B cell (primary cell): ENCODE results near the gene FBN2. TPM values are rescaled to one million over a fixed set of nuclear protein-coding genes. Genes with fewer than 3 reads are reported as not detected.

Experiments
- ATAC-seq: fragments of 200-7000 bp; cut with Tn5 transposase; one replicate; pipeline ENCODE4 v1.10.0; 2021; ENCODE audit warnings: low read depth, mild to moderate bottlenecking, moderate number of reproducible peaks, moderate library complexity
- CTCF ChIA-PET: fragments of 350-600 bp; sonication (Branson Sonifier 250); formaldehyde crosslinking; loops from one replicate; lab custom pipeline; 2021; ENCODE audit warnings: antibody characterized with exemption, inconsistent platforms; lab: Charles Lee
- POLR2A ChIA-PET: fragments of 350-600 bp; sonication (Branson Sonifier 250); formaldehyde crosslinking; loops from one replicate; lab custom pipeline; 2021; ENCODE audit warnings: antibody characterized with exemption; lab: Charles Lee
- DNase-seq: peaks from one replicate; pipeline ENCODE4 v3.0.0; 2013
- H2AFZ ChIP-seq: 2 replicates; pipeline ENCODE4 v1.6.1; 2012; ENCODE audit warnings: mild to moderate bottlenecking, low read depth, low read length; ENCODE audit not compliant: insufficient read depth, poor library complexity, severe bottlenecking
- H3K27ac ChIP-seq, 2 donors: 1 replicate in 1 of 2; 2 replicates in 1 of 2; pipeline ENCODE4 v1.5.1; 2012 to 2013; ENCODE audit warnings: low read length in 2 of 2, mild to moderate bottlenecking in 2 of 2, moderate library complexity in 1 of 2
- H3K27me3 ChIP-seq, 4 experiments: fragments of 200-600 bp in 1 of 4; sonication (generic) in 1 of 4; replicated peaks in 1 of 4; 1 replicate in 2 of 4; 2 replicates in 2 of 4; pipeline versions ENCODE4 v1.6.1 to v1.7.0; 2013 to 2016; ENCODE audit warnings: low read length in 3 of 4, mild to moderate bottlenecking in 2 of 4, mixed read lengths in 1 of 4, moderate library complexity in 1 of 4; ENCODE audit not compliant: insufficient read depth in 4 of 4, control insufficient read depth in 3 of 4; ENCODE audit errors: control extremely low read depth in 1 of 4
- H3K36me3 ChIP-seq, 2 experiments: replicated peaks in 1 of 2; 1 replicate in 1 of 2; 2 replicates in 1 of 2; pipeline versions ENCODE4 v1.6.1 to v1.7.1; 2013; ENCODE audit warnings: low read length in 1 of 2; ENCODE audit not compliant: insufficient read depth in 2 of 2, control insufficient read depth in 1 of 2; ENCODE audit errors: control extremely low read depth in 1 of 2, extremely low read depth in 1 of 2
- H3K4me1 ChIP-seq, 2 donors: fragments of 200-600 bp in 1 of 2; sonication (generic) in 1 of 2; 1 replicate in 1 of 2; 2 replicates in 1 of 2; pipeline versions ENCODE4 v1.5.1 to v1.6.1; 2013 to 2017; ENCODE audit warnings: low read length in 2 of 2; ENCODE audit not compliant: control insufficient read depth in 2 of 2, insufficient read depth in 2 of 2
- H3K4me2 ChIP-seq: replicated peaks from 2 replicates; pipeline ENCODE3; 2012; ENCODE audit warnings: mild to moderate bottlenecking, low read depth, low read length; ENCODE audit not compliant: poor library complexity, severe bottlenecking
- H3K4me3 ChIP-seq, 5 experiments: fragments of 200-600 bp in 1 of 5; sonication (generic) in 1 of 5; 1 replicate in 3 of 5; 2 replicates in 2 of 5; pipeline versions ENCODE4 v1.5.1 to v1.7.0; 2011 to 2016; ENCODE audit warnings: low read length in 4 of 5, mild to moderate bottlenecking in 4 of 5, low read depth in 2 of 5, control low read depth in 1 of 5, moderate library complexity in 1 of 5; ENCODE audit not compliant: insufficient read depth in 1 of 5; ENCODE audit errors: control extremely low read depth in 1 of 5, extremely low read depth in 1 of 5
- H3K79me2 ChIP-seq: fragments of 200-600 bp; sonication (generic); one replicate; pipeline ENCODE4 v1.6.0; 2016; ENCODE audit warnings: low read length; ENCODE audit not compliant: control insufficient read depth, insufficient read depth
- H3K9ac ChIP-seq: fragments of 200-600 bp; sonication (generic); 2 replicates; pipeline ENCODE4 v1.6.1; 2017; ENCODE audit warnings: mild to moderate bottlenecking, low read length, moderate library complexity
- H3K9me3 ChIP-seq, 3 donors: one replicate each; pipeline versions ENCODE4 v1.6.1 to v1.7.1; 2013; ENCODE audit warnings: low read length in 2 of 3; ENCODE audit not compliant: control insufficient read depth in 2 of 3, insufficient read depth in 1 of 3; ENCODE audit errors: control extremely low read depth in 1 of 3
- H4K20me1 ChIP-seq: 2 replicates; pipeline ENCODE4 v1.6.0; 2012; ENCODE audit warnings: mild to moderate bottlenecking, low read length; ENCODE audit not compliant: insufficient read depth, control insufficient read depth, poor library complexity, severe bottlenecking
- H3K27ac Mint-ChIP-seq: one replicate; pipeline ENCODE4 v1.8.0; 2021; ENCODE audit warnings: mixed read lengths
- H3K27me3 Mint-ChIP-seq: one replicate; pipeline ENCODE4 v1.8.0; 2021; ENCODE audit warnings: mixed read lengths
- H3K4me1 Mint-ChIP-seq: one replicate; pipeline ENCODE4 v1.8.0; 2021; ENCODE audit warnings: mixed read lengths
- H3K4me3 Mint-ChIP-seq: one replicate; pipeline ENCODE4 v1.8.0; 2021; ENCODE audit warnings: mixed read lengths
- H3K9me3 Mint-ChIP-seq: one replicate; pipeline ENCODE4 v1.8.0; 2022; ENCODE audit warnings: mixed read lengths; ENCODE audit not compliant: insufficient read depth
- EZH2 ChIP-seq: IDR thresholded peaks from 2 replicates; pipeline ENCODE4 v1.6.1; 2012; ENCODE audit warnings: borderline replicate concordance, low read depth, mild to moderate bottlenecking, moderate library complexity, low read length; ENCODE audit not compliant: insufficient read depth, poor library complexity, severe bottlenecking
- WGBS: methylation state at CpG from one replicate; pipeline ENCODE4 v1.1.5; 2013; ENCODE audit warnings: missing lambda C conversion rate; ENCODE audit not compliant: insufficient coverage; 5-methylcytosine and 5-hydroxymethylcytosine counted together
- intact Hi-C: fragments of 100-400 bp; cut with micrococcal nuclease; formaldehyde crosslinking; loops from one replicate; pipeline ENCODE4 v1.10.0; 2022
- polyA plus RNA-seq: library from polyadenylated mRNA; depleted of rRNA; stranded (reverse); fragments of >200 nt; gene quantifications from 2 replicates; pipeline ENCODE4 v1.2.3, GENCODE V29; 2012
- total RNA-seq, 2 donors: library from RNA; stranded (reverse); fragments of 120-200 nt in 1 of 2; gene quantifications; 1 replicate in 1 of 2; 2 replicates in 1 of 2; pipeline versions ENCODE4 v1.2.3 to v1.2.4, GENCODE V29; 2013 to 2022
- TF ChIP-seq, protein P1 (sequence below): fragments of 200-600 bp; IDR thresholded peaks from one replicate; pipeline ENCODE4 v1.8.0; 2022; ENCODE audit warnings: antibody characterized with exemption, mild to moderate bottlenecking

FBN2 gene
- total and polyA plus RNA-seq, 2 donors (not counting 1 experiment from before 2014, with no cell fraction given), result 0.03 TPM; not detected in 1

DNA sequence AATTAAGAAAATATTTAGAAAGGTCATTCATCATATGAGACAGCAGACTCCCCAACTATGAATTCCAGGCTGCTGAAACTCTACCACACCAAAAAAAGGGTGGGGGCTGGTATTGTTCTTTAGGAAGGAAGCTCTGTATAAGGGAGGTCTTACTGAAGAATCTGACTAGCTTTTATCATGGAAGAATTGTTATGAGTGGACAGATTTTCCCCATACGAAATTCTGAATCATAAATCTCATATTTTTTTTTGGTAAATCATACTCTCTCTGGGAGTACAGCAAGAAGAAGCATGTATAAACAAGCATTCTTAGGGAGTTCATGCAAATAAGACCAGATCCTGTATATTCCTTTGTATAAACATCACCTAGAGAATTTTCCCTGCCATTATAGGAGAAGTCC is 234.5 kb downstream of the FBN2 start:
- no peaks in the 10 kb centered on the region for H3K27me3 ChIP-seq
- intact Hi-C loops, result no loop called here
- no peaks in the 10 kb centered on the region for H3K9me3 ChIP-seq
- no peak overlapping the region for H3K4me2 ChIP-seq
- no peak for TF ChIP-seq EZH2
- no peaks in the 10 kb centered on the region for H3K4me1 ChIP-seq
- CTCF ChIA-PET, result no interaction called here
- H3K9ac ChIP-seq, result no peak overlapping the region
- DNase-seq (no peak), ATAC-seq (no peak)
- H3K36me3 ChIP-seq, result no peaks in the 10 kb centered on the region
- H3K27me3 Mint-ChIP-seq, result no peaks in the 10 kb centered on the region
- no peak overlapping the region for H3K27ac Mint-ChIP-seq
- no peaks in the 10 kb centered on the region for H3K79me2 ChIP-seq
- no peaks in the 10 kb centered on the region for H3K9me3 Mint-ChIP-seq
- H2AFZ ChIP-seq, result no peak overlapping the region
- no CpG with 5 or more reads among the region's 1 CpG for WGBS
- H3K4me3 ChIP-seq, result no peak overlapping the region
- no peak overlapping the region for H3K27ac ChIP-seq
- no peaks in the 10 kb centered on the region for H4K20me1 ChIP-seq
- POLR2A ChIA-PET, result no interaction called here
- H3K4me3 Mint-ChIP-seq, result no peak overlapping the region
- no peaks in the 10 kb centered on the region for H3K4me1 Mint-ChIP-seq

DNA sequence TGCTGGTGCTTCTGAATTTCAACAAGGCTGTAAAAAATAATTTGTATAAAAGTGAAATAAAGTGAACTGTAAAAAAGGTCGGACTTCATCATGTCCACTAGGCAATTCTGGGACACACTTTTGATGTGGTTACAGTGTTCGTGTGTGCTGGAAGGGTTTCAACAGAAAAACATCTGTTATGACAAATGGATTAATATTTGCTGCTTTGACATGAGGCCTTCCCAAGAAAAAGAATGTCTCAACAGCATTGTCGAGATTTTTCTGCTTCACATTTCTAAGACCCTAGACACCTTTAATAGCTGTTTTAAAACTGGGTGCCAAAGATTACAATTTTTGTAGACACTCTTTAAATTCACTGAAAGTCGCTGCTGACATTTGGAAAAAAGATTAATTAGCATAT is 237.9 kb downstream of the FBN2 start:
- 90% methylated on average over 2 of the region's 4 CpGs for WGBS
- Histone ChIP-seq H2AFZ (no peak overlapping the region), H4K20me1 (no peaks in the 10 kb centered on the region), H3K4me1 (no peaks in the 10 kb centered on the region), H3K4me3 (no peak overlapping the region), H3K27me3 (no peaks in the 10 kb centered on the region), H3K9ac (no peak overlapping the region), H3K9me3 (no peaks in the 10 kb centered on the region), H3K36me3 (no peaks in the 10 kb centered on the region), H3K4me2 (no peak overlapping the region), H3K79me2 (no peaks in the 10 kb centered on the region), H3K27ac (no peak overlapping the region)
- no peak for ATAC-seq
- no peaks in the 10 kb centered on the region for H3K27me3 Mint-ChIP-seq
- H3K4me1 Mint-ChIP-seq, result no peaks in the 10 kb centered on the region
- H3K9me3 Mint-ChIP-seq, result no peaks in the 10 kb centered on the region
- H3K27ac Mint-ChIP-seq, result no peak overlapping the region
- POLR2A ChIA-PET, result no interaction called here
- TF ChIP-seq, protein P1, sequence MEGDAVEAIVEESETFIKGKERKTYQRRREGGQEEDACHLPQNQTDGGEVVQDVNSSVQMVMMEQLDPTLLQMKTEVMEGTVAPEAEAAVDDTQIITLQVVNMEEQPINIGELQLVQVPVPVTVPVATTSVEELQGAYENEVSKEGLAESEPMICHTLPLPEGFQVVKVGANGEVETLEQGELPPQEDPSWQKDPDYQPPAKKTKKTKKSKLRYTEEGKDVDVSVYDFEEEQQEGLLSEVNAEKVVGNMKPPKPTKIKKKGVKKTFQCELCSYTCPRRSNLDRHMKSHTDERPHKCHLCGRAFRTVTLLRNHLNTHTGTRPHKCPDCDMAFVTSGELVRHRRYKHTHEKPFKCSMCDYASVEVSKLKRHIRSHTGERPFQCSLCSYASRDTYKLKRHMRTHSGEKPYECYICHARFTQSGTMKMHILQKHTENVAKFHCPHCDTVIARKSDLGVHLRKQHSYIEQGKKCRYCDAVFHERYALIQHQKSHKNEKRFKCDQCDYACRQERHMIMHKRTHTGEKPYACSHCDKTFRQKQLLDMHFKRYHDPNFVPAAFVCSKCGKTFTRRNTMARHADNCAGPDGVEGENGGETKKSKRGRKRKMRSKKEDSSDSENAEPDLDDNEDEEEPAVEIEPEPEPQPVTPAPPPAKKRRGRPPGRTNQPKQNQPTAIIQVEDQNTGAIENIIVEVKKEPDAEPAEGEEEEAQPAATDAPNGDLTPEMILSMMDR, result no peak
- no peak for TF ChIP-seq EZH2
- no peak for DNase-seq
- intact Hi-C loops, result no loop called here
- CTCF ChIA-PET, result no interaction called here
- no peak overlapping the region for H3K4me3 Mint-ChIP-seq
